Lower leg skin (tissue), 3 donors: ENCODE results near the gene TBC1D22A.

Source experiments
- POLR2A ChIP-seq, 2 donors: fragments of 450-650 bp; IDR thresholded peaks; one replicate each; pipeline ENCODE4 v1.6.1; 2016 to 2017; ENCODE audit warnings: antibody characterized with exemption in 2 of 2, mild to moderate bottlenecking in 1 of 2, moderate library complexity in 1 of 2
- TF ChIP-seq, protein P1 (sequence below), 3 donors: fragments of 450-650 bp; IDR thresholded peaks; one replicate each; pipeline ENCODE4 v1.5.1; 2016; ENCODE audit warnings: antibody characterized with exemption in 3 of 3, mild to moderate bottlenecking in 3 of 3, moderate library complexity in 2 of 3

DNA sequence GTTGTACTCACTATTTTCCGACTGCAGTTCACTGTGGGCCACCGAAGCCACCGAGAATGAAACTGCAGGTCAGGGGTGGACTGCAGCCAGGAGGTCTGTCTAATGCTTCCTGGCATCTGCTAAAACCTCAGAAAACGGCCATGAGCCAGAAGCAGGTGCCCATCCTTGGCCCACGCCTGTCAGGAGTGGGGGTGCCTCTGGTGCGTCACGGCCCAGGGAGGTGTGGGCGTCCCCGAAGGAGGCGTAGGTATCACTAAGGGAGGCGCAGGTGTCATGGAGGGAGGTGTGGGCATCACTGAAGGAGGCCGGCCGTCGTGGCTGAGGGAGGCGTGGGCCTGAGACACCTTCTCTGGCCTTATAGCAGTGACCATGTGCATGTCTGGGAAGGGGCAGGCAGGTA is 456.2 kb downstream of the TBC1D22A start:
- TF ChIP-seq, protein P1, sequence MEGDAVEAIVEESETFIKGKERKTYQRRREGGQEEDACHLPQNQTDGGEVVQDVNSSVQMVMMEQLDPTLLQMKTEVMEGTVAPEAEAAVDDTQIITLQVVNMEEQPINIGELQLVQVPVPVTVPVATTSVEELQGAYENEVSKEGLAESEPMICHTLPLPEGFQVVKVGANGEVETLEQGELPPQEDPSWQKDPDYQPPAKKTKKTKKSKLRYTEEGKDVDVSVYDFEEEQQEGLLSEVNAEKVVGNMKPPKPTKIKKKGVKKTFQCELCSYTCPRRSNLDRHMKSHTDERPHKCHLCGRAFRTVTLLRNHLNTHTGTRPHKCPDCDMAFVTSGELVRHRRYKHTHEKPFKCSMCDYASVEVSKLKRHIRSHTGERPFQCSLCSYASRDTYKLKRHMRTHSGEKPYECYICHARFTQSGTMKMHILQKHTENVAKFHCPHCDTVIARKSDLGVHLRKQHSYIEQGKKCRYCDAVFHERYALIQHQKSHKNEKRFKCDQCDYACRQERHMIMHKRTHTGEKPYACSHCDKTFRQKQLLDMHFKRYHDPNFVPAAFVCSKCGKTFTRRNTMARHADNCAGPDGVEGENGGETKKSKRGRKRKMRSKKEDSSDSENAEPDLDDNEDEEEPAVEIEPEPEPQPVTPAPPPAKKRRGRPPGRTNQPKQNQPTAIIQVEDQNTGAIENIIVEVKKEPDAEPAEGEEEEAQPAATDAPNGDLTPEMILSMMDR (IDR thresholded peaks at IDR 0.05) = no peak
- no peak for TF ChIP-seq POLR2A (IDR thresholded peaks at IDR 0.05)
